Camera-type eye (tissue), 1 donor: Measurements from ENCODE around the gene SPANXN4. TPM values are rescaled to one million over a fixed set of nuclear protein-coding genes. Genes with fewer than 3 reads are reported as not detected.

Source experiments
- total RNA-seq: library from RNA; depleted of rRNA; stranded (reverse); fragments of >200 nt; gene quantifications from one replicate; pipeline ENCODE4 v1.2.3, GENCODE V29; 2014

The SPANXN4 gene
- total RNA-seq, result not detected

GRCh38 chrX:143025628-143026027 lies at the start of gene SPANXN4:
TSS of gene SPANXN4 (plus strand) at chrX:143025928. CDS start at chrX:143026015, 87 bp downstream.

